D721Med (cell line): ENCODE data around the gene STXBP4.
A peak's percentile ranks its signal among the peaks of the same experiment; 100 is the strongest.

Experiments used
- DNase-seq: peaks from one replicate; pipeline ENCODE4 v3.0.0; 2011; ENCODE audit warnings: low spot score; ENCODE audit not compliant: insufficient read length
- FAIRE-seq: peaks from 2 replicates; lab custom pipeline; 2011; peaks lifted over from hg19 to GRCh38; lab: Jason Lieb, UNC
- CTCF ChIP-seq: IDR thresholded peaks from 2 replicates; pipeline ENCODE4 v1.5.1; 2012; ENCODE audit warnings: mild to moderate bottlenecking, control low read depth; ENCODE audit not compliant: insufficient read depth; ENCODE audit errors: missing control alignments

STXBP4 gene

GRCh38 chr17:55152236-55152635 is 183.7 kb downstream of the STXBP4 start:
- no peak for TF ChIP-seq CTCF
- no peak for FAIRE-seq
- DNase-seq = no peak

- DNase-seq = no peak
- no peak for TF ChIP-seq CTCF
- no peak for FAIRE-seq
Observed at GRCh38 chr17:55154101-55154500, 185.5 kb downstream of the STXBP4 start.

GRCh38 chr17:55155856-55156560 is 187.4 kb downstream of the STXBP4 start:
- no peak for DNase-seq
- no peak for TF ChIP-seq CTCF
- peak; percentile 90 for FAIRE-seq

GRCh38 chr17:55157165-55157564 is 188.6 kb downstream of the STXBP4 start:
- DNase-seq (no peak), FAIRE-seq (no peak)
- no peak for TF ChIP-seq CTCF

- no peak for TF ChIP-seq CTCF
- DNase-seq (no peak), FAIRE-seq (no peak)
Observed at GRCh38 chr17:55158439-55158838, 189.9 kb downstream of the STXBP4 start.

- FAIRE-seq = no peak
- TF ChIP-seq CTCF = no peak
- no peak for DNase-seq
Observed at GRCh38 chr17:55159251-55159650, 190.7 kb downstream of the STXBP4 start.

GRCh38 chr17:55160501-55160900 is 191.9 kb downstream of the STXBP4 start:
- TF ChIP-seq CTCF = no peak
- DNase-seq (no peak), FAIRE-seq (no peak)
